CMK (cell line): ENCODE data around the gene NEUROG2.
"Not testable (repeated sequence)": the region's sequence is repeated elsewhere in the genome, so short reads cannot be mapped to it uniquely, and the experiment has no call there.

Source experiments
- DNase-seq: peaks from one replicate; pipeline ENCODE4 v3.0.0-alpha.2; 2010; ENCODE audit warnings: low read depth

NEUROG2 gene

GRCh38 chr4:112490808-112491207 is 25.2 kb downstream of the NEUROG2 start:
- not testable (repeated sequence) for DNase-seq

- DNase-seq, result no peak
Observed at GRCh38 chr4:112485930-112486329, 30.1 kb downstream of the NEUROG2 start.

- no peak for DNase-seq
Observed at GRCh38 chr4:112473985-112474384, 42.0 kb downstream of the NEUROG2 start.

GRCh38 chr4:112472318-112472717 is 43.7 kb downstream of the NEUROG2 start:
- DNase-seq, result no peak
